ENCODE data around the gene TMEM19. TPM values are rescaled to one million over a fixed set of nuclear protein-coding genes. Genes with fewer than 3 reads are reported as not detected.
A peak's percentile ranks its signal among the peaks of the same experiment; 100 is the strongest.
"Not testable (repeated sequence)": the region's sequence is repeated elsewhere in the genome, so short reads cannot be mapped to it uniquely, and the experiment has no call there.

TMEM19 gene
- total and polyA plus RNA-seq, 2 experiments from 2014 or later, result 12.1 to 12.7 TPM

- Histone ChIP-seq H3K4me3 (peak overlapping the region; percentile 63), H3K9me3 (ENCODE audit: low read depth) (no peaks in the 10 kb centered on the region), H3K27ac (peak overlapping the region; percentile 94), H3K36me3 (no peaks in the 10 kb centered on the region), H3K27me3 (no peaks in the 10 kb centered on the region), H3K4me1 (ENCODE audit: low read depth) (peaks cover 13% of the 10 kb centered on the region)
- TF ChIP-seq CTCF (IDR thresholded peaks at IDR 0.05; ENCODE audit: low read depth, low read length), result no peak
- DNase-seq (ENCODE audit: low read depth in 1 of 2, low spot score in 1 of 2), result no peak
Observed at GRCh38 chr12:71685312-71685906, 473 bp upstream of the TMEM19 start.

GRCh38 chr12:71686658-71687025 is 760 bp downstream of the TMEM19 start:
- Histone ChIP-seq H3K9me3 (ENCODE audit: low read depth) (no peaks in the 10 kb centered on the region), H3K27me3 (no peaks in the 10 kb centered on the region), H3K27ac (peak overlapping the region; percentile 94), H3K4me3 (peak overlapping the region; percentile 63), H3K4me1 (ENCODE audit: low read depth) (peaks cover 13% of the 10 kb centered on the region), H3K36me3 (no peaks in the 10 kb centered on the region)
- no peak for TF ChIP-seq CTCF (IDR thresholded peaks at IDR 0.05; ENCODE audit: low read depth, low read length)
- DNase-seq (ENCODE audit: low read depth in 1 of 2, low spot score in 1 of 2), result no peak

GRCh38 chr12:71687172-71687571 is 1.3 kb downstream of the TMEM19 start:
- Histone ChIP-seq H3K4me3 (peak overlapping the region; percentile 63), H3K4me1 (ENCODE audit: low read depth) (peaks cover 13% of the 10 kb centered on the region)
- H3K9me3 ChIP-seq (ENCODE audit: low read depth); H3K36me3 ChIP-seq; H3K27me3 ChIP-seq; DNase-seq (ENCODE audit: low read depth in 1 of 2, low spot score in 1 of 2); H3K27ac ChIP-seq: not testable (repeated sequence)

DNA sequence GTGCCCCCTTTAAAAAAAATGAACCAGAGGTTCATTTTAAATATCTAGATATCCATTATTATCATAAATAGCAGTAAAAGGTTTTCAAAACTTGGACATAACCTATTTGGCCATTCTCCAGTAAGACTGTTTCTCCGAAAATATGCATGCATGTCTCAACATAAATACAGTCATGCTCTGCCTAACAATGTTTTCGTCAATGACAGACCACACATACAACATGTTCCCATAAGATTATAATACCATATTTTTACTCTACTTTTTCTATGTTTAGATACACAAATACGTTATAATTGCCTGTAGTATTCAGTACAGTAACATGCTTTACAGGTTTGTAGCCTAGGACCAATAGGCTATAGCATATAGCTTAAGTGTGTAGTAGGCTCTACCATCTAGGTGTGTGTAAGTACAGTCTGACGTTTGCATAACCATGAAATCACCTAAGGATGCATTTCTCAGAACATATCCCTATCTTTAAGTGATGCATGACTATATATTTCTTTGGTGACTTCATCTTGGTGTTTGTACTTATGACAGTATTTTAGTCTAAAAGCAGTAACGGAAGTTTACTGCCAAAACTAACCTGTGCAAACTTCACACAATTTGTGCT is 3.2 kb downstream of the TMEM19 start:
- H3K9me3 ChIP-seq (ENCODE audit: low read depth), result no peaks in the 10 kb centered on the region
- H3K27ac ChIP-seq, result no peak overlapping the region
- TF ChIP-seq CTCF (IDR thresholded peaks at IDR 0.05; ENCODE audit: low read depth, low read length), result no peak

DNA sequence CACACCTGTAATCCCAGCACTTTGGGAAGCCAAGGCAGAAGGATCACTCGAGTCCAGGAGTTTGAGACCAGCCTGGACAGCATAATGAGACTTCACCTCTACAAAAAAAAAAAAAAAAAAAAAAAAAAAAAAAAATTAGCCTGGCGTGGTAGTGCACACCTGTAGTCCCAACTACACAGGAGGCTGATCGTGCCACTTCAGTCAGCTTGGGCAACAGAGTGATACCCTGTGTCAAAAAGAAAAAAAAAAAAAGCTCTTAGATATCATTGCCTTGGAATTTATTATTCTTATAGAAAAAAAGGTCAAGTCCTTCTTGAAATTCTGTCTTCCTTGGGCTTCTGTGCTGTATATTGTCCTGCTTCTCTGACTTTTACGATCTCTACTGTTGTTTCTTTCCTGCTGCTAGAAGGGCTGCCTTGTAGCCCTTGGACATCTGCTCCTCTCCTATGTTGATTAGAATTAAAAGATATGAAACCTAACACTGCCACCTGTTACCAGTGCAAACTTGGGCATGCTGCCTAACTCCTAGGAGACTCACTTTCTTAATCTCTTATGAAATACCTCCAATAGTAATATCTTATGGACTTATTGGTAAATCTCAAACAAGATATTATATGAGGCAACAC is 5.7 kb downstream of the TMEM19 start:
- H3K36me3 ChIP-seq, result peaks cover under 1% of the 10 kb centered on the region
- H3K27me3 ChIP-seq, result no peaks in the 10 kb centered on the region
- H3K27ac ChIP-seq, result no peak overlapping the region
- TF ChIP-seq CTCF (IDR thresholded peaks at IDR 0.05; ENCODE audit: low read depth, low read length), result no peak
- H3K9me3 ChIP-seq (ENCODE audit: low read depth), result no peaks in the 10 kb centered on the region
- DNase-seq (ENCODE audit: low read depth in 1 of 2, low spot score in 1 of 2), result no peak
- H3K4me1 ChIP-seq (ENCODE audit: low read depth), result peaks cover 30% of the 10 kb centered on the region
- no peak overlapping the region for H3K4me3 ChIP-seq

More for the DNA sequence above, 3.2 kb downstream of the TMEM19 start:
- Histone ChIP-seq H3K4me1 (ENCODE audit: low read depth) (peaks cover 23% of the 10 kb centered on the region), H3K4me3 (no peak overlapping the region), H3K36me3 (no peaks in the 10 kb centered on the region), H3K27me3 (no peaks in the 10 kb centered on the region)
- DNase-seq (ENCODE audit: low read depth in 1 of 2, low spot score in 1 of 2), result no peak

DNA sequence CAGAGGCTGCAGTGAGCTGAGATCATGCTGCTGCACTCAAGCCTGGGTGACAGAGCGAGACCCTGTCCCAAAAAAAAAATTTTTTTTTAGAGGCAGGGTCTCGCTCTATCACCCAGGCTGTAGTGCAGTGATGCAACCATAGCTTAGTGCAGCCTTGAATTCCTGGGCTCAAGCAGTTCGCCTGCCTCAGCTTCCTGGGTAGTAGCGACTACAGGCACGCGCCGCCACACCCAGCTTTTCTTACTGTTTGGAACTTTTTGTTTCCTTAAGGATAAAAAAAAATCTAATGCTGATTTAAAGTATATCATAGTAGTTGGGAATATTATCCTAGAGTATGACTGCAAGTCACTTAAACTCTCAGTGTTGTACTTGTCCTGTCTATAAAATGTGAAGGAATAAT is 7.2 kb downstream of the TMEM19 start:
- no peak overlapping the region for H3K4me3 ChIP-seq
- H3K9me3 ChIP-seq (ENCODE audit: low read depth), result no peaks in the 10 kb centered on the region
- peaks cover 20% of the 10 kb centered on the region for H3K4me1 ChIP-seq (ENCODE audit: low read depth)
- DNase-seq (ENCODE audit: low read depth in 1 of 2, low spot score in 1 of 2), result no peak
- no peak for TF ChIP-seq CTCF (IDR thresholded peaks at IDR 0.05; ENCODE audit: low read depth, low read length)
- H3K27me3 ChIP-seq, result no peaks in the 10 kb centered on the region
- peaks cover 16% of the 10 kb centered on the region for H3K36me3 ChIP-seq
- peak overlapping the region; percentile 94 for H3K27ac ChIP-seq

GRCh38 chr12:71693651-71694050 is 7.8 kb downstream of the TMEM19 start:
- H3K27ac ChIP-seq, result peak overlapping the region; percentile 94
- not testable (repeated sequence) for H3K9me3 ChIP-seq (ENCODE audit: low read depth); DNase-seq (ENCODE audit: low read depth in 1 of 2, low spot score in 1 of 2); H3K27me3 ChIP-seq; H3K4me3 ChIP-seq
- peaks cover 18% of the 10 kb centered on the region for H3K36me3 ChIP-seq
- peaks cover 20% of the 10 kb centered on the region for H3K4me1 ChIP-seq (ENCODE audit: low read depth)
